Gastrocnemius medialis (tissue), 4 donors: ENCODE data around the gene SLC43A3.
"Not testable (repeated sequence)": the region's sequence is repeated elsewhere in the genome, so short reads cannot be mapped to it uniquely, and the experiment has no call there.

Experiments used
- CTCF ChIP-seq, 5 experiments: fragments of 450-650 bp in 3 of 5; fragments of 200-600 bp in 2 of 5; sonication (generic) in 2 of 5; IDR thresholded peaks in 4 of 5; conservative IDR thresholded peaks in 1 of 5; 1 replicate in 4 of 5; 2 replicates in 1 of 5; pipeline ENCODE4 v1.5.1; 2016 to 2019; ENCODE audit warnings: antibody characterized with exemption in 5 of 5, mild to moderate bottlenecking in 3 of 5, moderate library complexity in 3 of 5
- POLR2A ChIP-seq, 2 donors: fragments of 450-650 bp; IDR thresholded peaks; one replicate each; pipeline ENCODE4 v1.6.1; 2017; ENCODE audit warnings: antibody characterized with exemption in 2 of 2, mild to moderate bottlenecking in 2 of 2, moderate library complexity in 2 of 2

- TF ChIP-seq CTCF (IDR thresholded peaks at IDR 0.05 in 4 of 5, conservative IDR thresholded peaks at IDR 0.05 in 1 of 5); POLR2A (IDR thresholded peaks at IDR 0.05): not testable (repeated sequence)
Measured at GRCh38 chr11:57445122-57445394, 18.1 kb upstream of the SLC43A3 start.
